ENCODE data around the gene ACTRT2. TPM values are rescaled to one million over a fixed set of nuclear protein-coding genes. Genes with fewer than 3 reads are reported as not detected.

ACTRT2 gene
- total and polyA plus RNA-seq, 9 donors, result not detected

DNA sequence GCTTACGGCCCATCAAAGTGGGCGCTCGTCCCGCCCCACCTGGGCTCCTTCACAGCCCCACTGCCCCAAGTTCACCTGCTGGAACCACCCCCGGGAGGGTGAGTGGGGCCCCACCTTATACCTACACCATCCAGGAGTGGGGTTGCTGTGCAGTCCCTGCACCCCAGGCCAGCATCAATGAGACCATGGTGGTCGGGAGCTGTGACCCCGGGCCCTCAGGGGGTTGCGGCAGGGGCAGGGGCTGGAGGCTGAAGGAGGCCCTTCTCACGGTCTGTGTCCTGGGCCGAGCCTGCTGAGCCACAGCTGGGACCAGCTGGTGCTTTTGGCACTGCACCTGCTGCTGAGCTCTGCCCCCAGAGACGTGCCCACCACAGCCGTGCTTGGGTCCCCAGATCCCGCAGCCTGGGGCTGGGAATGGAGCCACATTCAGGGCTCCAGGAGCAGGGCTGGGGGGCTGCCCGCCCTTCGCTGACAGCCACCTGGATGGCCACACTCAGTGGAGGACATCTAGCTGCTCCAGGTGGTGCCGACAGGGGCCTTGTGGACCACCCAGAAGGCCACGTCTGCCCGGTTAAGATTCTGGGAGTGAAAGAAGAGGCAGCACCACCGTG is 17.4 kb downstream of the ACTRT2 start:
- Histone ChIP-seq H3K27me3 (ENCODE audit: control insufficient read depth, insufficient read depth, low read length) (peaks cover 6% of the 10 kb centered on the region), H3K4me3 (ENCODE audit: low read length) (no peak overlapping the region), H3K36me3 (ENCODE audit: control insufficient read depth, insufficient read depth, low read length) (no peaks in the 10 kb centered on the region), H3K4me1 (ENCODE audit: control insufficient read depth, insufficient read depth, low read length) (peaks cover 37% of the 10 kb centered on the region), H3K27ac (ENCODE audit: low read length) (no peak overlapping the region), H3K9me3 (replicated peaks; ENCODE audit: control insufficient read depth, low read depth, low read length) (no peaks in the 10 kb centered on the region)
- DNase-seq, result peak; percentile 38
- 61% methylated on average over 15 of the region's 19 CpGs for WGBS (ENCODE audit: insufficient coverage)

DNA sequence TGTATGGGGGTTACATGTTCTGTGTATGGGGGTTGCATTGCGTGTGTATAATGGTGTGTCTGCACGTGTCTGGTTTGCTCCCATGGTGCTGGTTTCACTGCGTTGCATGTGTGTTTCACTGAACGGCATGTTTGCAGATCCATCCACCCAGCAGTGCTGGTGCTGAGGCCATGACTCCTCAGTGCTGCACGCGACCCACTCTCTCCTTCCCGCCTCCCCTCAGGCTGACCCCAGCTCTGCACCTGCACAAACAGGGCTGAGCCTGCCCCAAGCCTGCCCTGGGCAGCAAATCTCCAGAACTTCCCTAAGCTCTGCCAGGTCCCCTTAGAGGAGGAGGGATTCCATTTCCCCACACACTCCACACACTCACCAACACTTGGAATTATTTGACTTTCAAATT is 18.7 kb downstream of the ACTRT2 start:
- 67% methylated on average over 5 of the region's 7 CpGs for WGBS (ENCODE audit: insufficient coverage)
- no peaks in the 10 kb centered on the region for H3K36me3 ChIP-seq (ENCODE audit: control insufficient read depth, insufficient read depth, low read length)
- no peaks in the 10 kb centered on the region for H3K9me3 ChIP-seq (replicated peaks; ENCODE audit: control insufficient read depth, low read depth, low read length)
- DNase-seq, result no peak
- H3K27me3 ChIP-seq (ENCODE audit: control insufficient read depth, insufficient read depth, low read length), result peaks cover 7% of the 10 kb centered on the region
- peaks cover 37% of the 10 kb centered on the region for H3K4me1 ChIP-seq (ENCODE audit: control insufficient read depth, insufficient read depth, low read length)
- no peak overlapping the region for H3K4me3 ChIP-seq (ENCODE audit: low read length)
- H3K27ac ChIP-seq (ENCODE audit: low read length), result no peak overlapping the region

DNA sequence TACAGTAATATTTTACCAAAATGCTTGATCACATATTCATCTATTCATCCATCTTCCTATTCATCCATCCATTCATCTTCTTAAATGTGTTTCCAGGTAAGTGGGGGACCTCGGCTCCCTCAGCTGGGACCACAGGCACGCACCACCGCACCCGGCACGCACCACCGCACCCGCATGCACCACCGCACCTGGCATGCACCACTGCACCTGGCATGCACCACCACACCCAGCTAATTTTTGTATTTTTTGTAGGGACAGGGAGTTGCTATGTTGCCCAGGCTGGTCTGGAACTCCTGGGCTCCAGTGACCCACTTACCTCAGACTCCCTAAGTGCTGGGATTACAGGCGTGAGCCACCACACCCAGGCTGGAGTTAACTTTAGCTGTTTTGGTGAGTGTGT is 21.2 kb downstream of the ACTRT2 start:
- Histone ChIP-seq H3K4me3 (ENCODE audit: low read length) (no peak overlapping the region), H3K9me3 (replicated peaks; ENCODE audit: control insufficient read depth, low read depth, low read length) (no peaks in the 10 kb centered on the region), H3K4me1 (ENCODE audit: control insufficient read depth, insufficient read depth, low read length) (peaks cover 13% of the 10 kb centered on the region), H3K27ac (ENCODE audit: low read length) (no peak overlapping the region), H3K36me3 (ENCODE audit: control insufficient read depth, insufficient read depth, low read length) (no peaks in the 10 kb centered on the region), H3K27me3 (ENCODE audit: control insufficient read depth, insufficient read depth, low read length) (peaks cover 10% of the 10 kb centered on the region)
- no CpG with 5 or more reads among the region's 9 CpGs for WGBS (ENCODE audit: insufficient coverage)
- no peak for DNase-seq

DNA sequence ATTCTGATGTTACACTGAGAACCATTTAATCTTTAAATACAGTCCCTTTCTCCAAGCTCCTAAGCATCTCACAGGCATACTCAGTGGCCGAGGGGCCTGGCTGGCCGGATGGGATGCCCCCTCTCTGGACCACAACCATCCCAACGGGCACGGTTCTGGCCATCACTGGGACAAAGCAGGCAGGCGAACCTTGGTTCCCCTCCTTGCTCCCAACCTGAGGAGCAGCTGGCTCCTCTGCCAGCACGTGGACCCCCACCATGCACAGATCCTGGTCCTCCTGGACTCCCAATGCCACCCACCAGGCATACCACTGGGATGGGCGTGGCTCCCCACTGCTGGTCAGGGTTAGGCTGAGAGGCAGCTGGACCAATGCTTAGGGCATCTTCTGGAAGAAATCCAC is 27.9 kb downstream of the ACTRT2 start:
- WGBS (ENCODE audit: insufficient coverage), result 76% methylated on average over 6 of the region's 7 CpGs
- Histone ChIP-seq H3K27ac (ENCODE audit: low read length) (no peak overlapping the region), H3K4me3 (ENCODE audit: low read length) (no peak overlapping the region), H3K4me1 (ENCODE audit: control insufficient read depth, insufficient read depth, low read length) (no peaks in the 10 kb centered on the region), H3K27me3 (ENCODE audit: control insufficient read depth, insufficient read depth, low read length) (peaks cover 13% of the 10 kb centered on the region), H3K9me3 (replicated peaks; ENCODE audit: control insufficient read depth, low read depth, low read length) (no peaks in the 10 kb centered on the region), H3K36me3 (ENCODE audit: control insufficient read depth, insufficient read depth, low read length) (no peaks in the 10 kb centered on the region)
- no peak for DNase-seq

DNA sequence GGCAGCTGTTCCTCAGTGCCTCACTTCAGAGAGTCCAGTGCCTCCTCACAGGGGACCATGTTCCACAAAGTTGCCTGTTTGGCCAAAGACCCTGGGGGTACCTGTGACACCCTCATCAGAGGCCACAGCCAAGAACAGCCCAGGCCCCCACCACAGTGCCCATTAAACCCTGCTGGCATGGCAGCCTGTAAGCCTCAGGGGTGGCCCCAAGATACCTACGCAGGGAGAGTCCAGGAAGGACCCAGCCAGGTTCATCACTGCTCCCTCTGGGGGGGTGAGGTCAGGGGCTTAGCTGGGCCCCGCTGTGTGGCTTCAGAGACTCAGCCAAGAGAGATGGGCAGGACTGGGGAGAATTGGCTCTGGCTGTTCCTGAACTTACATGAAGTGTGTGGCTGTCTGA is 28.6 kb downstream of the ACTRT2 start:
- no peak overlapping the region for H3K27ac ChIP-seq (ENCODE audit: low read length)
- H3K9me3 ChIP-seq (replicated peaks; ENCODE audit: control insufficient read depth, low read depth, low read length), result no peaks in the 10 kb centered on the region
- no peak overlapping the region for H3K4me3 ChIP-seq (ENCODE audit: low read length)
- no peak for DNase-seq
- WGBS (ENCODE audit: insufficient coverage), result no CpG with 5 or more reads among the region's 2 CpGs
- H3K36me3 ChIP-seq (ENCODE audit: control insufficient read depth, insufficient read depth, low read length), result no peaks in the 10 kb centered on the region
- peaks cover 17% of the 10 kb centered on the region for H3K27me3 ChIP-seq (ENCODE audit: control insufficient read depth, insufficient read depth, low read length)
- H3K4me1 ChIP-seq (ENCODE audit: control insufficient read depth, insufficient read depth, low read length), result no peaks in the 10 kb centered on the region

DNA sequence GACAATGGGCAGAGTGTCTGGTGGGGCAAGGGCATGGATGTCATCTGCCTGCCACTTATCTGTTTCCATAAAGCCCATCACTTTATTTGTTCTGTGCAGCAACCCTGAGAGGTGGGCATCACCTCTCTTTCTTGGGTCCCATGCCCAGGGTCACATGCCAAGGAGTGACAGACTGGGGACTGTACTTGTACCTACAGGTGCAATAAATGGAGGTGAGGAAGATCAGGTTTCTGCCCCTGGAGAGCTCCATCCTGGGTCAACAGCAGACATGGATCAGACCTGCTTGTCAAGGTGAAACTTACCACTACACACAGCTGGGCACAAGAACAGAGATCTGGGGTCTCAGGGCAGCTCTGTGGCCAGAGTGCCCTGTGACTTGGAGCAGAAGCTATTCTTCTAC is 29.3 kb downstream of the ACTRT2 start:
- no peak for DNase-seq
- Histone ChIP-seq H3K9me3 (replicated peaks; ENCODE audit: control insufficient read depth, low read depth, low read length) (no peaks in the 10 kb centered on the region), H3K4me3 (ENCODE audit: low read length) (no peak overlapping the region), H3K27me3 (ENCODE audit: control insufficient read depth, insufficient read depth, low read length) (peaks cover 14% of the 10 kb centered on the region), H3K4me1 (ENCODE audit: control insufficient read depth, insufficient read depth, low read length) (no peaks in the 10 kb centered on the region), H3K36me3 (ENCODE audit: control insufficient read depth, insufficient read depth, low read length) (no peaks in the 10 kb centered on the region), H3K27ac (ENCODE audit: low read length) (no peak overlapping the region)

DNA sequence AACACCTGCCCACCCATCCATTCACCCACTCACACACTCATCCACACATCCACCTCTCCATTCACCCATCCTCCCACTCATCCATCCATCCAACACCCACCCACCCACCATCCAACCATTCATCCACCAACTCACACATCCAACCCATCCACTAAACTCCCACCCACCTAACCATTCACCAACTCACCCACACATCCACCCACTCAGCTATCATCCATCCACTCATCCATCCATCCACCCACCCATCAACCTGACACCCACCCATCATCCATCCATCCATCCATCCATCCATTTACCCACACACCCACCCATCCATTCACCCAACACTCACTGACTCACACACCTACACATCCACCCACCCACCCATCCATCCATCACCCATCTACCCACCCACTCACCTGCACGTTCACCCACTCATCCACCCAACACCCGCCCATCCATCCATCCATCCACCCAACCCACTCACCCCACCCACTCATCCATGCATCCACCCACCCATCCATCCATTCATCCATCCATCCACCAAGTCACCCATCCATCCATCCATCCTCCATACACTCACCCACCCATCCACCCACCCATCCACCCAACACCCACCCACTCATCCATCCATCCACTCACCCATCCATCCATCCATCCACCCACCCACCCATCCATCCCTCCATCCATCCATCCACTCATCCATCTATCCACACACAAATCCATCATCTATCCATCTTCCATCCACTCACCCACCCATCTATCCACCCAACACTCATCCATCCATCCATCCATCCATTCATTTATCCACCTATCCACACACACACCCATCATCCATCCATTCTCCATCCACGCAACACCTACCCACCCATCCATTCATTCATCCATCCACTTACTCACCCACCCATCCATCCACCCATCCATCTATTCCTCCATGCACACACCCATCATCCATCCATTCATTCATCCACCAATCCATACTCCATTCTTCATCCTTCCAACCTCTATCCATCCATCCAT is 30.3 kb downstream of the ACTRT2 start:
- H3K36me3 ChIP-seq (ENCODE audit: control insufficient read depth, insufficient read depth, low read length), result no peaks in the 10 kb centered on the region
- H3K9me3 ChIP-seq (replicated peaks; ENCODE audit: control insufficient read depth, low read depth, low read length), result no peaks in the 10 kb centered on the region
- WGBS (ENCODE audit: insufficient coverage), result 89% methylated on average over 3 of the region's 3 CpGs
- no peak overlapping the region for H3K4me3 ChIP-seq (ENCODE audit: low read length)
- no peaks in the 10 kb centered on the region for H3K4me1 ChIP-seq (ENCODE audit: control insufficient read depth, insufficient read depth, low read length)
- no peak overlapping the region for H3K27ac ChIP-seq (ENCODE audit: low read length)
- DNase-seq, result no peak
- H3K27me3 ChIP-seq (ENCODE audit: control insufficient read depth, insufficient read depth, low read length), result peaks cover 14% of the 10 kb centered on the region

DNA sequence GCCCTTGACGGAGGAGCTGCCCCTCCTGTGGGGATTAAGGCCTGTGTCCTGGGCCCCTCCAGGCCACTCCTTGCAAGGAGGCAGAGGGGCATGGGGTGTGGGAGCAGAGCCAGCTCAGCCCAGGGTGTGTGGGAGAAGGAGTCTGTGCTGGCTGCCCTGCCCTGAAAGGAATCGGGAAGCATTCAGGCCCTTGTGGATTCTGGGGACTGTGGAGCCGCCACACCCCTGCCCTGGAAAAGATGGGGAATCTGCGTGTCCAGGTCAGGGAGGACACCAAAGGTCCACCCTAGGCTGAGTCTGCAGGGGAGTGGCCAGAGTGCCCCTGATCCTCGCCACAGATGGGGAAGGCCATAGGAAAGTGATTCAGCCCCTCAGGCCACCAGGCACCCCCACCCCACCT is 31.2 kb downstream of the ACTRT2 start:
- no peak overlapping the region for H3K27ac ChIP-seq (ENCODE audit: low read length)
- H3K9me3 ChIP-seq (replicated peaks; ENCODE audit: control insufficient read depth, low read depth, low read length), result no peaks in the 10 kb centered on the region
- no peaks in the 10 kb centered on the region for H3K4me1 ChIP-seq (ENCODE audit: control insufficient read depth, insufficient read depth, low read length)
- peaks cover 18% of the 10 kb centered on the region for H3K27me3 ChIP-seq (ENCODE audit: control insufficient read depth, insufficient read depth, low read length)
- H3K36me3 ChIP-seq (ENCODE audit: control insufficient read depth, insufficient read depth, low read length), result no peaks in the 10 kb centered on the region
- H3K4me3 ChIP-seq (ENCODE audit: low read length), result no peak overlapping the region
- no peak for DNase-seq
- 88% methylated on average over 5 of the region's 5 CpGs for WGBS (ENCODE audit: insufficient coverage)

DNA sequence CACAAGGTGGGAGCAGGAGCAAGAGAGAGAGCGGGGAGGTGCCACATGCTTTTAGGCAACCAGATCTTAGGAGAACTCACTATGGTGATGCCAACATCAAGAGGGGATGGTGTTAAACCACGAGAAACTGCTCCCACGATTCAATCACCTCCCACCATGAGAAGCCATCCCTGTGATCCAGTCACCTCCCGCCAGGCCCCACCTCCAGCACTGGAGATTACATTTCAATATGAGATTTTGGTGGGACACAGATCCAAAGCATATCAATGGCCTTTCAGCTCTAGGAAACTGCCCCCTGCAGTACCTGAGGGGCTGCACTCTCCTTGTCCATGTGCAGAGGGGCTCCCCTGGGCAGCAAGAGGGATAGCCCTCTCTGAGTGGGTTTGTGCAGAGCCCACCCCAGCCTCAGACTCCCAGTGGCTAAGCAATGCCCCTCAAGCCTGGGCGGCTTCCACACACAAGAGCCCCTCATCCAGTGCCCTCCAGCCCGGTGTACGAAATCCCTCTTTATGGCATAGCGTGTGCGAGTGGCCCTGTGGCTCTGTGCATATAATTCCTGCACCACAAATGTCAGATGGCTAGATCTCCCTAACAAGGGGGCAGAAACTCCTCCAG is 32.2 kb downstream of the ACTRT2 start:
- Histone ChIP-seq H3K4me3 (ENCODE audit: low read length) (no peak overlapping the region), H3K27ac (ENCODE audit: low read length) (no peak overlapping the region), H3K36me3 (ENCODE audit: control insufficient read depth, insufficient read depth, low read length) (no peaks in the 10 kb centered on the region), H3K9me3 (replicated peaks; ENCODE audit: control insufficient read depth, low read depth, low read length) (no peaks in the 10 kb centered on the region), H3K27me3 (ENCODE audit: control insufficient read depth, insufficient read depth, low read length) (peaks cover 22% of the 10 kb centered on the region), H3K4me1 (ENCODE audit: control insufficient read depth, insufficient read depth, low read length) (no peaks in the 10 kb centered on the region)
- DNase-seq, result no peak
- WGBS (ENCODE audit: insufficient coverage), result 87% methylated on average over 5 of the region's 9 CpGs

DNA sequence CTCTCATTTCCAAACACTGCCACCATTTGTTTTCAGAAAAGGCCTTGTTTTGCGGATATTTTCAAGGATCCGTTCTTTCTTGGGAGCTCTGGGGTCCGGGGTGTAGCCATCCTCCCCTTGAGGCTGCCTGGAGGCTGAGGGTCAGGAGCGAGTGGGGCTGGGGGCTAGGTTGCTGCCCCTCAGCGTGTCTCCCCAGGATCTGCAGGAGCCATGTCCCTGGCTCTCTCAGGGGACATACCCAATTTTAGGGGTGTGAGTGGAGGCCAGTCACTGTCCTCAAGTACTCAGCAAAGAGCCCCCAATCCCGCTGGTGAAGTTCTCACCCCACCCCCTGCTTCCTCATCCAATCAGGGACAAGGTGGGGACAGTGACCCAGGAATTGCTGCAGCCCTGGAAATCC is 32.7 kb downstream of the ACTRT2 start:
- Histone ChIP-seq H3K4me1 (ENCODE audit: control insufficient read depth, insufficient read depth, low read length) (no peaks in the 10 kb centered on the region), H3K27me3 (ENCODE audit: control insufficient read depth, insufficient read depth, low read length) (peaks cover 25% of the 10 kb centered on the region), H3K9me3 (replicated peaks; ENCODE audit: control insufficient read depth, low read depth, low read length) (no peaks in the 10 kb centered on the region), H3K4me3 (ENCODE audit: low read length) (no peak overlapping the region), H3K27ac (ENCODE audit: low read length) (no peak overlapping the region), H3K36me3 (ENCODE audit: control insufficient read depth, insufficient read depth, low read length) (no peaks in the 10 kb centered on the region)
- 77% methylated on average over 5 of the region's 6 CpGs for WGBS (ENCODE audit: insufficient coverage)
- no peak for DNase-seq

All from muscle of leg (tissue), 11 donors.